ENCODE results near the gene MTUS2. TPM values are rescaled to one million over a fixed set of nuclear protein-coding genes. Genes with fewer than 3 reads are reported as not detected.
A peak's percentile ranks its signal among the peaks of the same experiment; 100 is the strongest.

Gene MTUS2
- polyA plus RNA-seq, 1 donor from 2014 or later: 4.4 TPM

GRCh38 chr13:29484796-29485195 lies 664.7 kb downstream of the MTUS2 start:
- Histone ChIP-seq H3K27ac (ENCODE audit: low read length) (peak overlapping the region; percentile 46), H3K9me3 (ENCODE audit: low read length) (no peaks in the 10 kb centered on the region)
- TF ChIP-seq REST (IDR thresholded peaks at IDR 0.05; ENCODE audit: borderline replicate concordance) (no peak), EZH2 (IDR thresholded peaks at IDR 0.05; ENCODE audit: borderline replicate concordance, insufficient read depth, low read length, poor library complexity, severe bottlenecking) (no peak), RAD21 (conservative IDR thresholded peaks at IDR 0.05) (no peak), EP300 (conservative IDR thresholded peaks at IDR 0.05; ENCODE audit: poor library complexity, severe bottlenecking) (no peak), MXI1 (conservative IDR thresholded peaks at IDR 0.05; ENCODE audit: poor library complexity, severe bottlenecking) (no peak), TAF1 (IDR thresholded peaks at IDR 0.05; ENCODE audit: low read depth) (no peak), POLR2AphosphoS5 (IDR thresholded peaks at IDR 0.05) (no peak), SMC3 (conservative IDR thresholded peaks at IDR 0.05; ENCODE audit: poor library complexity) (no peak)
- TF ChIP-seq, protein P1, sequence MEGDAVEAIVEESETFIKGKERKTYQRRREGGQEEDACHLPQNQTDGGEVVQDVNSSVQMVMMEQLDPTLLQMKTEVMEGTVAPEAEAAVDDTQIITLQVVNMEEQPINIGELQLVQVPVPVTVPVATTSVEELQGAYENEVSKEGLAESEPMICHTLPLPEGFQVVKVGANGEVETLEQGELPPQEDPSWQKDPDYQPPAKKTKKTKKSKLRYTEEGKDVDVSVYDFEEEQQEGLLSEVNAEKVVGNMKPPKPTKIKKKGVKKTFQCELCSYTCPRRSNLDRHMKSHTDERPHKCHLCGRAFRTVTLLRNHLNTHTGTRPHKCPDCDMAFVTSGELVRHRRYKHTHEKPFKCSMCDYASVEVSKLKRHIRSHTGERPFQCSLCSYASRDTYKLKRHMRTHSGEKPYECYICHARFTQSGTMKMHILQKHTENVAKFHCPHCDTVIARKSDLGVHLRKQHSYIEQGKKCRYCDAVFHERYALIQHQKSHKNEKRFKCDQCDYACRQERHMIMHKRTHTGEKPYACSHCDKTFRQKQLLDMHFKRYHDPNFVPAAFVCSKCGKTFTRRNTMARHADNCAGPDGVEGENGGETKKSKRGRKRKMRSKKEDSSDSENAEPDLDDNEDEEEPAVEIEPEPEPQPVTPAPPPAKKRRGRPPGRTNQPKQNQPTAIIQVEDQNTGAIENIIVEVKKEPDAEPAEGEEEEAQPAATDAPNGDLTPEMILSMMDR (IDR thresholded peaks at IDR 0.05; ENCODE audit: poor library complexity, severe bottlenecking): no peak

DNA sequence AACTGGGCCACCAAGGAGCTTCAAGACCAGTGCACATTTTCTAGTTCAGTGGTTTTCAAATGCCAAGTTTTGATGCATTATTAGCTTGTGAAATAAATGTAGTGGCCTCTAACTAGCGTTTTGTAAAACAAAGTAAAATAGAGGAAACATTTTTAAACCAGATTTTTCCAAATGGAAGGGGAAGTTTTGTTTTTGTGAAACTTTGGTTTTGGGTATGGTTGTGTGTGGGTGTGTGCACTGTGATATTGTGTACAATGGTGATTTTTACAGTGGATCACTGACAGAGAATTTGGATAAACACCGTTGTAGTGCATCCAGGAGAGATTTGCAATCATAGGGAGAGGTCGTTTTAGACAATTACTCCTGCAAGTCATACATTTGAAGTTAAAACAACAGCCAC lies 666.4 kb downstream of the MTUS2 start:
- H3K9ac ChIP-seq (ENCODE audit: low read length): no peak overlapping the region
- no peaks in the 10 kb centered on the region for H3F3A ChIP-seq (ENCODE audit: insufficient read depth, low read length, poor library complexity, severe bottlenecking)
- H4K20me1 ChIP-seq (ENCODE audit: insufficient read depth): no peaks in the 10 kb centered on the region
- no peaks in the 10 kb centered on the region for H3K9me2 ChIP-seq (ENCODE audit: insufficient read depth, low read length)
- no peak for TF ChIP-seq TAF1 (IDR thresholded peaks at IDR 0.05; ENCODE audit: low read depth)
- no peak for TF ChIP-seq MXI1 (conservative IDR thresholded peaks at IDR 0.05; ENCODE audit: poor library complexity, severe bottlenecking)
- TF ChIP-seq RAD21 (conservative IDR thresholded peaks at IDR 0.05): no peak
- TF ChIP-seq EZH2 (IDR thresholded peaks at IDR 0.05; ENCODE audit: borderline replicate concordance, insufficient read depth, low read length, poor library complexity, severe bottlenecking): no peak
- no peak for TF ChIP-seq POLR2AphosphoS5 (IDR thresholded peaks at IDR 0.05)
- no peak for TF ChIP-seq EP300 (conservative IDR thresholded peaks at IDR 0.05; ENCODE audit: poor library complexity, severe bottlenecking)
- TF ChIP-seq, protein P1 (IDR thresholded peaks at IDR 0.05; ENCODE audit: poor library complexity, severe bottlenecking): no peak
- TF ChIP-seq REST (IDR thresholded peaks at IDR 0.05; ENCODE audit: borderline replicate concordance): no peak
- no peak for TF ChIP-seq SMC3 (conservative IDR thresholded peaks at IDR 0.05; ENCODE audit: poor library complexity)
- H3K36me3 ChIP-seq (ENCODE audit: insufficient read depth, low read length): no peaks in the 10 kb centered on the region
- no peak overlapping the region for H3K4me2 ChIP-seq (ENCODE audit: low read length)
- no peak overlapping the region for H2AFZ ChIP-seq (ENCODE audit: low read depth, low read length)
- H3K79me2 ChIP-seq (replicated peaks; ENCODE audit: insufficient read depth, low read length): no peaks in the 10 kb centered on the region
- H3K27me3 ChIP-seq (ENCODE audit: insufficient read depth, low read depth, low read length): no peaks in the 10 kb centered on the region
- H3K27ac ChIP-seq (ENCODE audit: low read length): no peak overlapping the region
- no peak overlapping the region for H3K4me3 ChIP-seq (ENCODE audit: low read length)
- H3K9me3 ChIP-seq (ENCODE audit: low read length): no peaks in the 10 kb centered on the region

More at GRCh38 chr13:29484796-29485195, 664.7 kb downstream of the MTUS2 start:
- Histone ChIP-seq H3K79me2 (replicated peaks; ENCODE audit: insufficient read depth, low read length) (no peaks in the 10 kb centered on the region), H2AFZ (ENCODE audit: low read depth, low read length) (no peak overlapping the region), H3K9ac (ENCODE audit: low read length) (no peak overlapping the region), H4K20me1 (ENCODE audit: insufficient read depth) (no peaks in the 10 kb centered on the region), H3K36me3 (ENCODE audit: insufficient read depth, low read length) (no peaks in the 10 kb centered on the region), H3K27me3 (ENCODE audit: insufficient read depth, low read depth, low read length) (no peaks in the 10 kb centered on the region), H3K4me3 (ENCODE audit: low read length) (peak overlapping the region; percentile 7), H3K9me2 (ENCODE audit: insufficient read depth, low read length) (no peaks in the 10 kb centered on the region), H3F3A (ENCODE audit: insufficient read depth, low read length, poor library complexity, severe bottlenecking) (no peaks in the 10 kb centered on the region), H3K4me2 (ENCODE audit: low read length) (no peak overlapping the region)

Measured in neural cell (in vitro differentiated cells).